A549 (cell line): Measurements from ENCODE around the gene TRIM56.

ENCODE experiments used
- CEBPB ChIP-seq, 2 experiments: fragments of >200 bp in 1 of 2; sonication (Bioruptor Twin) in 1 of 2; formaldehyde crosslinking in 1 of 2; IDR thresholded peaks; 2 replicates each; pipeline ENCODE4 v1.6.1; 2012 to 2016
- CHD2 ChIP-seq: fragments of 150-350 bp; IDR thresholded peaks from 2 replicates; pipeline ENCODE4 v1.6.1; 2014; ENCODE audit warnings: low read length; ENCODE audit not compliant: partially characterized antibody
- KDM1A ChIP-seq: fragments of 200-600 bp; sonication (generic); IDR thresholded peaks from 2 replicates; pipeline ENCODE4 v1.6.1; 2016; ENCODE audit warnings: low read depth, mild to moderate bottlenecking
- MYC ChIP-seq: IDR thresholded peaks from 2 replicates; pipeline ENCODE4 v1.6.1; 2012; ENCODE audit warnings: mild to moderate bottlenecking, inconsistent platforms, low read length, improper control_type of control experiment, borderline replicate concordance
- POLR2A ChIP-seq: IDR thresholded peaks from 2 replicates; pipeline ENCODE4 v1.6.1; 2012; ENCODE audit warnings: mild to moderate bottlenecking, low read length
- RAD21 ChIP-seq, 2 experiments: fragments of >200 bp in 1 of 2; sonication (Bioruptor Twin) in 1 of 2; formaldehyde crosslinking in 1 of 2; IDR thresholded peaks in 1 of 2; conservative IDR thresholded peaks in 1 of 2; 2 replicates in 1 of 2; 3 replicates in 1 of 2; pipeline ENCODE4 v1.6.1; 2012 to 2018; ENCODE audit warnings: inconsistent platforms in 1 of 2
- RCOR1 ChIP-seq: fragments of 150-350 bp; IDR thresholded peaks from 2 replicates; pipeline ENCODE4 v1.6.1; 2014; ENCODE audit warnings: antibody characterized with exemption, low read length, low read depth
- TF ChIP-seq, protein P1 (sequence below): fragments of >200 bp; sonication (Bioruptor Twin); formaldehyde crosslinking; IDR thresholded peaks from 3 replicates; pipeline ENCODE4 v1.5.1; 2016
- TF ChIP-seq, protein P2 (sequence below): IDR thresholded peaks from 2 replicates; pipeline ENCODE4 v1.6.1; 2012
- TF ChIP-seq, protein P3 (sequence below): fragments of 200-600 bp; sonication (generic); IDR thresholded peaks from 2 replicates; pipeline ENCODE4 v1.6.1; 2016; ENCODE audit warnings: antibody characterized with exemption, mild to moderate bottlenecking, moderate library complexity
- TF ChIP-seq, protein P4 (sequence below): fragments of 150-350 bp; IDR thresholded peaks from 2 replicates; pipeline ENCODE4 v1.6.1; 2014; ENCODE audit warnings: low read depth, mild to moderate bottlenecking, low read length
- TF ChIP-seq, protein P5 (sequence below): IDR thresholded peaks from 2 replicates; pipeline ENCODE4 v1.6.1; 2012

DNA sequence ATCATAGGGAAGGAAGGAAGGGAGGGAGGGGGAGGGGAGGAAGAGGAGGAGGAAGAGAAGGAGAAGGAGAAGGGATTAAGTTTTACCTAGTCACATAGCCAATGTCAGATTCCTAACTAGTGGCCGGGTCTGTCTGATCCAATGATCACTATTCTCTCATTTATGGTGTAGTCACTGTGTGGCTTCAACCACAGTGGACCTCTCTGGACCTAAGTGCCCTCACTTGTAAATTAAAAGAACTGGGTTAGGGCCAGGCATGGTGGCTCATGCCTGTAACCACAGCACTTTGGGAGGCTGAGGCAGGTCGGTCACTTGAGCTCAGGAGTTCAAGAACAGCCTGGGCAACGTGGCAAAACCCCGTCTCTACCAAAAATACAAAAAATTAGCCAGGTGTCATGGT is 35.0 kb downstream of the TRIM56 start:
- TF ChIP-seq, protein P1, sequence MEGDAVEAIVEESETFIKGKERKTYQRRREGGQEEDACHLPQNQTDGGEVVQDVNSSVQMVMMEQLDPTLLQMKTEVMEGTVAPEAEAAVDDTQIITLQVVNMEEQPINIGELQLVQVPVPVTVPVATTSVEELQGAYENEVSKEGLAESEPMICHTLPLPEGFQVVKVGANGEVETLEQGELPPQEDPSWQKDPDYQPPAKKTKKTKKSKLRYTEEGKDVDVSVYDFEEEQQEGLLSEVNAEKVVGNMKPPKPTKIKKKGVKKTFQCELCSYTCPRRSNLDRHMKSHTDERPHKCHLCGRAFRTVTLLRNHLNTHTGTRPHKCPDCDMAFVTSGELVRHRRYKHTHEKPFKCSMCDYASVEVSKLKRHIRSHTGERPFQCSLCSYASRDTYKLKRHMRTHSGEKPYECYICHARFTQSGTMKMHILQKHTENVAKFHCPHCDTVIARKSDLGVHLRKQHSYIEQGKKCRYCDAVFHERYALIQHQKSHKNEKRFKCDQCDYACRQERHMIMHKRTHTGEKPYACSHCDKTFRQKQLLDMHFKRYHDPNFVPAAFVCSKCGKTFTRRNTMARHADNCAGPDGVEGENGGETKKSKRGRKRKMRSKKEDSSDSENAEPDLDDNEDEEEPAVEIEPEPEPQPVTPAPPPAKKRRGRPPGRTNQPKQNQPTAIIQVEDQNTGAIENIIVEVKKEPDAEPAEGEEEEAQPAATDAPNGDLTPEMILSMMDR, result no peak
- TF ChIP-seq CHD2 (no peak), POLR2A (no peak), KDM1A (no peak), CEBPB (IDR thresholded peaks at IDR 0.05) (no peak), RAD21 (conservative IDR thresholded peaks at IDR 0.05 in 1 of 2, IDR thresholded peaks at IDR 0.05 in 1 of 2) (no peak), RCOR1 (no peak), MYC (no peak)
- TF ChIP-seq, protein P2, sequence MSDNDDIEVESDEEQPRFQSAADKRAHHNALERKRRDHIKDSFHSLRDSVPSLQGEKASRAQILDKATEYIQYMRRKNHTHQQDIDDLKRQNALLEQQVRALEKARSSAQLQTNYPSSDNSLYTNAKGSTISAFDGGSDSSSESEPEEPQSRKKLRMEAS, result no peak
- TF ChIP-seq, protein P3, sequence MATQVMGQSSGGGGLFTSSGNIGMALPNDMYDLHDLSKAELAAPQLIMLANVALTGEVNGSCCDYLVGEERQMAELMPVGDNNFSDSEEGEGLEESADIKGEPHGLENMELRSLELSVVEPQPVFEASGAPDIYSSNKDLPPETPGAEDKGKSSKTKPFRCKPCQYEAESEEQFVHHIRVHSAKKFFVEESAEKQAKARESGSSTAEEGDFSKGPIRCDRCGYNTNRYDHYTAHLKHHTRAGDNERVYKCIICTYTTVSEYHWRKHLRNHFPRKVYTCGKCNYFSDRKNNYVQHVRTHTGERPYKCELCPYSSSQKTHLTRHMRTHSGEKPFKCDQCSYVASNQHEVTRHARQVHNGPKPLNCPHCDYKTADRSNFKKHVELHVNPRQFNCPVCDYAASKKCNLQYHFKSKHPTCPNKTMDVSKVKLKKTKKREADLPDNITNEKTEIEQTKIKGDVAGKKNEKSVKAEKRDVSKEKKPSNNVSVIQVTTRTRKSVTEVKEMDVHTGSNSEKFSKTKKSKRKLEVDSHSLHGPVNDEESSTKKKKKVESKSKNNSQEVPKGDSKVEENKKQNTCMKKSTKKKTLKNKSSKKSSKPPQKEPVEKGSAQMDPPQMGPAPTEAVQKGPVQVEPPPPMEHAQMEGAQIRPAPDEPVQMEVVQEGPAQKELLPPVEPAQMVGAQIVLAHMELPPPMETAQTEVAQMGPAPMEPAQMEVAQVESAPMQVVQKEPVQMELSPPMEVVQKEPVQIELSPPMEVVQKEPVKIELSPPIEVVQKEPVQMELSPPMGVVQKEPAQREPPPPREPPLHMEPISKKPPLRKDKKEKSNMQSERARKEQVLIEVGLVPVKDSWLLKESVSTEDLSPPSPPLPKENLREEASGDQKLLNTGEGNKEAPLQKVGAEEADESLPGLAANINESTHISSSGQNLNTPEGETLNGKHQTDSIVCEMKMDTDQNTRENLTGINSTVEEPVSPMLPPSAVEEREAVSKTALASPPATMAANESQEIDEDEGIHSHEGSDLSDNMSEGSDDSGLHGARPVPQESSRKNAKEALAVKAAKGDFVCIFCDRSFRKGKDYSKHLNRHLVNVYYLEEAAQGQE, result no peak
- TF ChIP-seq, protein P4, sequence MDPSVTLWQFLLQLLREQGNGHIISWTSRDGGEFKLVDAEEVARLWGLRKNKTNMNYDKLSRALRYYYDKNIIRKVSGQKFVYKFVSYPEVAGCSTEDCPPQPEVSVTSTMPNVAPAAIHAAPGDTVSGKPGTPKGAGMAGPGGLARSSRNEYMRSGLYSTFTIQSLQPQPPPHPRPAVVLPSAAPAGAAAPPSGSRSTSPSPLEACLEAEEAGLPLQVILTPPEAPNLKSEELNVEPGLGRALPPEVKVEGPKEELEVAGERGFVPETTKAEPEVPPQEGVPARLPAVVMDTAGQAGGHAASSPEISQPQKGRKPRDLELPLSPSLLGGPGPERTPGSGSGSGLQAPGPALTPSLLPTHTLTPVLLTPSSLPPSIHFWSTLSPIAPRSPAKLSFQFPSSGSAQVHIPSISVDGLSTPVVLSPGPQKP, result no peak
- TF ChIP-seq, protein P5, sequence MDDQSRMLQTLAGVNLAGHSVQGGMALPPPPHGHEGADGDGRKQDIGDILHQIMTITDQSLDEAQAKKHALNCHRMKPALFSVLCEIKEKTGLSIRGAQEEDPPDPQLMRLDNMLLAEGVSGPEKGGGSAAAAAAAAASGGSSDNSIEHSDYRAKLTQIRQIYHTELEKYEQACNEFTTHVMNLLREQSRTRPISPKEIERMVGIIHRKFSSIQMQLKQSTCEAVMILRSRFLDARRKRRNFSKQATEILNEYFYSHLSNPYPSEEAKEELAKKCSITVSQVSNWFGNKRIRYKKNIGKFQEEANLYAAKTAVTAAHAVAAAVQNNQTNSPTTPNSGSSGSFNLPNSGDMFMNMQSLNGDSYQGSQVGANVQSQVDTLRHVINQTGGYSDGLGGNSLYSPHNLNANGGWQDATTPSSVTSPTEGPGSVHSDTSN, result no peak
